Stimulated activated CD8-positive, alpha-beta memory T cell treated with anti-CD3 and anti-CD28 coated beads, Interleukin-12 subunit alpha, Interleukin-12 subunit beta, amount 100 ng/mL, for 24 hours (primary cell): ENCODE measurements around the gene GNAI3.
A peak's percentile ranks its signal among the peaks of the same experiment; 100 is the strongest.

Experiments used
- DNase-seq: peaks from one replicate; pipeline ENCODE4 v3.0.0-alpha.2; 2020; ENCODE audit errors: extremely low read depth

Gene GNAI3

GRCh38 chr1:109598655-109599054 is 50.2 kb downstream of the GNAI3 start:
- DNase-seq, result no peak

- DNase-seq, result no peak
Measured at GRCh38 chr1:109603229-109603628, 54.8 kb downstream of the GNAI3 start.

GRCh38 chr1:109605381-109605780 is 57.0 kb downstream of the GNAI3 start:
- no peak for DNase-seq

GRCh38 chr1:109609881-109610280 is 61.5 kb downstream of the GNAI3 start:
- DNase-seq, result no peak

- no peak for DNase-seq
Measured at GRCh38 chr1:109610609-109611307, 62.3 kb downstream of the GNAI3 start.

GRCh38 chr1:109611308-109611990 is 63.0 kb downstream of the GNAI3 start:
- no peak for DNase-seq

- DNase-seq, result no peak
Measured at GRCh38 chr1:109613361-109614147, 65.1 kb downstream of the GNAI3 start.

- DNase-seq, result no peak
Measured at GRCh38 chr1:109615879-109616278, 67.5 kb downstream of the GNAI3 start.

GRCh38 chr1:109616391-109616790 is 68.0 kb downstream of the GNAI3 start:
- no peak for DNase-seq

GRCh38 chr1:109617291-109617801 is 68.9 kb downstream of the GNAI3 start:
- DNase-seq, result no peak

GRCh38 chr1:109618661-109619575 is 70.5 kb downstream of the GNAI3 start:
- DNase-seq, result no peak

- DNase-seq, result peak; percentile 43
Measured at GRCh38 chr1:109619576-109620400, 71.4 kb downstream of the GNAI3 start, which contains the start of the genes AMPD2 and GNAT2. AMPD2 (plus strand) TSS chr1:109619837; CDS start chr1:109621176, 1,339 bp downstream. GNAT2 (minus strand) TSS chr1:109619616; CDS start chr1:109612870, 6,746 bp downstream.

GRCh38 chr1:109620401-109620791 is 72.0 kb downstream of the GNAI3 start:
- no peak for DNase-seq

- DNase-seq, result peak; percentile 97
Measured at GRCh38 chr1:109620841-109621286, 72.4 kb downstream of the GNAI3 start.

GRCh38 chr1:109621379-109622136 is 73.1 kb downstream of the GNAI3 start:
- no peak for DNase-seq

GRCh38 chr1:109622137-109622892 is 73.9 kb downstream of the GNAI3 start:
- no peak for DNase-seq

GRCh38 chr1:109622895-109623294 is 74.5 kb downstream of the GNAI3 start:
- DNase-seq, result no peak

GRCh38 chr1:109623601-109624161 is 75.3 kb downstream of the GNAI3 start:
- no peak for DNase-seq
